AG09309 (cell line): ENCODE measurements around the gene P3H2.
A peak's percentile ranks its signal among the peaks of the same experiment; 100 is the strongest.

Experiments used
- DNase-seq: peaks from one replicate; pipeline ENCODE4 v3.0.0-alpha.2; 2010; ENCODE audit warnings: low read depth
- H3K4me3 ChIP-seq: 2 replicates; pipeline ENCODE4 v1.5.1; 2011; ENCODE audit warnings: mild to moderate bottlenecking, low read depth, low read length, moderate library complexity; ENCODE audit not compliant: control insufficient read depth
- CTCF ChIP-seq: IDR thresholded peaks from 2 replicates; pipeline ENCODE4 v1.5.1; 2011; ENCODE audit warnings: mild to moderate bottlenecking, low read depth, low read length, inconsistent platforms; ENCODE audit not compliant: insufficient read depth, control insufficient read depth; ENCODE audit errors: missing control alignments

P3H2 gene

DNA sequence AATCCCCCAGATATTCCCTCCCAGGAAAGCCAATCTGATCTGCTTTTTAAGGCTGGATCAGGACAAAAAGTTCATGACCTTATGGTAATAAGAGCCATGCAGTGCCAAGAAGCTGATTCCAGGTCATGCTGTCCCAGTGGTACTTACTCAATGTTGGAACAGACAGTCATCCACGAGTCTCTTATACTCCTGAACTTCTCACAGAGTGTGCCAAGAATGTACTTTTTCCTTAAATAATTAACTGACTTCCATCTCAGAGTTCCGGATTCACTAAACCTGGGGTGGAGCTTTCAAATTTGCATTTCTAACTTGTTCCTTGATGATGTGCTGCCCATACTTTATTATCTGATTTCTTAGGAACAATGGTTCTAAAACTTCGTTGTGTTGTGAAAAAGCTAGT, 3.4 kb upstream of the P3H2 start:
- TF ChIP-seq CTCF: no peak
- DNase-seq: no peak
- no peak overlapping the region for H3K4me3 ChIP-seq

- no peak for DNase-seq
- H3K4me3 ChIP-seq: no peak overlapping the region
- TF ChIP-seq CTCF: no peak
Observed at GRCh38 chr3:190122198-190122771, 1.6 kb upstream of the P3H2 start.

DNA sequence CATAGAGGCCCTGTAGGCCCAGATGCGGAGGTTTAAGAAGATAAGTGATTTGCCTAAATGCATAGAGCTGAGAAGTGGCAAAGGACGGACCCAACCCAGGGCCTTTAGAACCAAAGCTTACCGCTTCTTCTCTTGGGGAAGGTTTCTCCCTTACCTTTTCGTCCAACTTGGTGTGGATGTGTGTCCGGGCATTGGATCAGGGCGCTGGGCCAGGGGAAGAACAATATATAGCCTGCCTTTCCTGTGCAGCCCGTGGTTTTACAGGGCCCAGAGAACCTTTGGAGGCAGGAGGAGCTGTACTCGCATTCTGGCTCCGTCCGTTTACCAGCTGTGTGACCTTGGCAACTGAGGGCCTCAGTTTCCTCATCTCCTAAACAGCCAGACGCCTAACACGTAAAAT, 686 bp upstream of the P3H2 start:
- no peak overlapping the region for H3K4me3 ChIP-seq
- no peak for TF ChIP-seq CTCF
- DNase-seq: no peak

DNA sequence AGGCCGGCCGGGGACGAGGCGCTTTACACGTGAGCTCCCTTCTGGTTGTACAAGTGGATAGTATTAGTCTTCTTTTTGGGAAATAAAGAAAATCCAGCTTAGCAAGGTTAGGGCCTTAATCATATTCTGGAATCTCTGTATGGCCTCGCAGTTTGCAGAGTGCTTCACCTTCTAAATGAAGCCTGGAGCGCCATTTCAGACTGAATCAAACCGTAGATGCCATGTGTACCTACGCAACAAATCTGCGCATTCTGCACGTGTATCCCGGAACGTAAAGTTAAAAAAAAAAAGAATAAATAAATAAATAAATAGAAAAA, 322 bp upstream of the P3H2 start:
- no peak for TF ChIP-seq CTCF
- no peak for DNase-seq
- peak overlapping the region; percentile 48 for H3K4me3 ChIP-seq

GRCh38 chr3:190119461-190120268, 1.0 kb downstream of the P3H2 start:
- DNase-seq: no peak
- TF ChIP-seq CTCF: no peak
- peak overlapping the region; percentile 48 for H3K4me3 ChIP-seq

DNA sequence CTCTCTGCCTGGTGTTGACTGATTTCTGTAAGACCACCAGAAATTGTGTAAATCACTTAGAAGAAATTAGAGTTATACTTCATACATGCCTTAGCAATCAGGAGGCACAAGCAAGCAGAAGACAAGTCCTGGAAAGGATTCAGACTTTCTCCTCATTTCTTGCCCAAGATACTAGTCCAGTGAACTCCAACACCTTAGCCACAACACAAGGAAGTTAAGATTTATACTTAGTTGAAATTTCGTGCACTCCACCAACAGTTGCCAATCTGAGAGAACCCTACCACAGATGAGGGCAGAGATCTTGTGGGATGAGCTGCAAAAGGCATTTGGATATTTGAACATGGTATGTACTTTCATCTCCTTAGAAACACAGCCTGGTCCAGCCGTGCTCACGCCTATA, 2.3 kb downstream of the P3H2 start:
- TF ChIP-seq CTCF: no peak
- no peak overlapping the region for H3K4me3 ChIP-seq
- no peak for DNase-seq
